Measurements from ENCODE around the gene HECW1.
"Not testable (repeated sequence)": the region's sequence is repeated elsewhere in the genome, so short reads cannot be mapped to it uniquely, and the experiment has no call there.

Gene HECW1

DNA sequence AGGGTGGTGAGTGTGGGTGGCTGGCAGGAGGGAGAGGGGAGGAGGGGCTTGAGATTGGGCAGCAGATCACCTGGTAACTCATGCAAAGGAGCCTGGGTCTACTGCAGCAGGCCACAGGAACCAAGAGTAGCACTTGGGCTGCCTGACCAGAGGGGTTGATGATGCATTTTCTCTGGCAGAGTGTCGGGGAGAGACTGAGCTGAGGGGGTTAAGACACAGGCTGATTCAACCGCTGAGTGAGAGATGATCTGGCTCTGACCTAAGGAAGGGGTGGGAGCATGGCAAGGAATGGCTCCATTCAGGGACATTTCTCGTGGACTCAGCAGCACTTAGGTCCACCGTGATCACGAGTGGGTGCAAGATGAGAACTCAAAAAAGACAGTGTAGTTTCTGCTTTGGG lies 355.0 kb downstream of the HECW1 start:
- DNase-seq (ENCODE audit: low read depth in 2 of 2) = no peak

DNA sequence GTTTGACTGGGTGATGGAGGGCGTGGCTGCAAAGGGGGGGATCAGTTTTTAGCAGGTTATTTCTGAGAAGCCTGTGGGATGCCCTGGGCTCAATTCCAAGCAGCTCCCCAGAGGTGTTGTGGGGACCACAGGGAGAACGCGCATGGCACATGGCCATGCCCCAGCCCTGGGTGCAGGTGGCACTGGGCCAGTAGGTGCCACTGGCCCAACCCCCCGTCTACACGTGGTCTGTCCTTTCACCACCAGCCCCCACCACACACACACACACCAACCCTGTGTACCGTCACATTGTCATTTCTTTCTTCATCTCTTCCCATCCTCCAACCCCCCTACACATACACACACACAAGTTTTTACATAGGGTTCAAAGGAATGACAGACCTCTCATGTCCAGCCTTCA lies 355.4 kb downstream of the HECW1 start:
- DNase-seq (ENCODE audit: low read depth in 2 of 2) = no peak

DNA sequence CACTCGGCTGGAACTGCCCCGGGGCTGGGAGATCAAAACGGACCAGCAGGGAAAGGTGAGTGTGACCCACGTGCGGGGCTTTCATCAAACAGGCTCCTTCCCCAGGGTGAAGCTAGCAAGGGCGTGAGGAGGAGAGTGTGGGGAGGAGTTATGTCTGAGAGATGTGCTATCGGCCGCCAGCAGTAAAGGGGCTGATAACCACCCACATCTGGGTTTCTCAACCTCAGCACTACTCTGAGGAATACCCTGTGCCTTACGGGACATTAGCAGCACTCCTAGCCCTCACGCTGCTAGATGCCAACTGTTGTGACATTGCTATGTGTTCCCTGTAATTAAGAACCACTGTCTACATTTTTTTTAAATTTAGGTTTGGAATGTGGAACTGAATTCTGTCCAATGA lies 356.6 kb downstream of the HECW1 start:
- DNase-seq (ENCODE audit: low read depth in 2 of 2) = no peak

DNA sequence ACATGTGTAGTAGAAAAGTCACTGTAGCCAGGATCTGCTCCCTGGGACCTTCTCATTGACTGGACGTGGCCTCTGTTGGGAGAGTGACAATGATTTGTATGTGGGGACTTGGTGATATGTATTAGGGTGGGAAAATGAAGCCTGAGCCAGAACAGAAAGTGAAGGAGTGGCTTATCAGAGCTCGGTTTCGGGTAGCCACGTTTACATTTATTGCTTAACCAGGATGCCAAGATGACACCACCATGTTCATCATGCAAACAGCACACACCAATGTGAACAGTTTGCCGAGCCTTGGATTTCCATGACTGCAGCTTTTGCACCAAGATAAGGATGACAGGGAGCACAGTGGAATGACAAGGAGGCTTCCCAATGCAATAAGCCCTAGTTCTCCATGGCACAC lies 357.7 kb downstream of the HECW1 start:
- DNase-seq (ENCODE audit: low read depth in 2 of 2) = no peak

DNA sequence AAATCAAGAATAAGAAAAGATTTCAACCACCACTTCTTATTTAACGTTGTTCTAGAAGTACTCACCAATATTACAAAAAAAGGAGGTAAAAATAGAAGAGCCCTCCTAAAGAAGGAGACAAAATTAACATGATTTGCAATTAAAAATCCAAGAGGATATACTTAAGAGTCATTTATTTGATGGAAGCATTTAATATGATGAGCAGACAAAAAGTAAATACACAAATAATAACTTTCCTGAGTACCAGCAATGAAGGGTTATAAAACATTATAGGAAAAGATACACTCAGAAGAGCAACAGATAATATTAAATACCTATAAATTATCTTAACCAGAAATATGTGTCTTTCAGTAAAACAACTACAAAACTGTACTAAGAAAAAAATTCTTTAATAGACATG lies 363.5 kb downstream of the HECW1 start:
- no peak for DNase-seq (ENCODE audit: low read depth in 2 of 2)

DNA sequence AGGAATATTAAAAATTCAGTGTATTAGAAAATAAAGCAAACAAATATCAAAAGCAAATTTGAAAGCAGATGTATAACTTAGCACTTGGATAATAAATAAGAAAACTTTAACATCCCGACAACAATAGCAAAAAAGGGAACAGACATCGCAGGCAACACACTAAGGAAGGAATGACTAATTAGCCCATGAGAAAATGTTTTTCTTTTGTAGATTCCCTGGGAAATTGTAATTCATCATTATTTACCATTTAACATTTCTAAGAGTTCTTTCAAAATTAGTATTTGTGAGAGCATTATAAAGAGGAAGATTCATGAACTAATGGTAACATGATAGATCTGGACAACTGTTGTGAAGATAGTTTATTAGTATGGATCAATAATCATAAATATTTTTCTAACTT lies 364.4 kb downstream of the HECW1 start:
- no peak for DNase-seq (ENCODE audit: low read depth in 2 of 2)

DNA sequence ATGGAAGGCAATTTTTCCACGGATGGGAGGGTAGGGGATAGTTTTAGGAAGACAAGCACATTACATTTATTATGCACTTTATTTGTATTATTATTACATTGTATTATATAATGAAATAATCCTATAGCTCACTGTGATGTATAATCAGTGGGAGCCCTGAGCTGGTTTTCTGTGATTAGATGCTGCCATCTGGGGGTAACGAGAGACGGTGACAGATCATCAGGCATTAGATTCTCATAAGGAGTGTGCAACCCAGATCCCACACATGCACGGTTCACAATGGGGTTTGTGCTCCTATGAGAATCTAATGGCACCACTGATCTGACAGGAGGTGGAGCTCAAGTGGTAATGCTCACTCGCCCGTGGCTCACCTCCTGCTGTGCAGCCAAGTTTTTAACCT lies 366.6 kb downstream of the HECW1 start:
- no peak for DNase-seq (ENCODE audit: low read depth in 2 of 2)

DNA sequence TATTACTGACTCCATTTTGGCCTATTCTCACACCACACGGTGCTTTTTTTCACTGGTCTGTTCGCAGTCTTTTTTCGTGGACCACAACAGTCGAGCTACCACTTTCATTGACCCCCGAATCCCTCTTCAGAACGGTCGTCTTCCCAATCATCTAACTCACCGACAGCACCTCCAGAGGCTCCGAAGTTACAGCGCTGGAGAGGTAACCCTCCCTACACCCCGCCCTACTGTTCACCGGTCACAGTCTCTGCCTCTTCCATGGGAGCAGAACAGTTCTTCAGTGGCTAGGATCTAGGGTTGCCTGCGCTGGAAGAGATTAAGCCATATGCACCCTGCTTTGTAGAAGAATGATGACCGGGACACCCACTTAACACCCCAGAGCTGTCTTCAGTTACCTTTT lies 367.1 kb downstream of the HECW1 start:
- DNase-seq (ENCODE audit: low read depth in 2 of 2) = no peak

DNA sequence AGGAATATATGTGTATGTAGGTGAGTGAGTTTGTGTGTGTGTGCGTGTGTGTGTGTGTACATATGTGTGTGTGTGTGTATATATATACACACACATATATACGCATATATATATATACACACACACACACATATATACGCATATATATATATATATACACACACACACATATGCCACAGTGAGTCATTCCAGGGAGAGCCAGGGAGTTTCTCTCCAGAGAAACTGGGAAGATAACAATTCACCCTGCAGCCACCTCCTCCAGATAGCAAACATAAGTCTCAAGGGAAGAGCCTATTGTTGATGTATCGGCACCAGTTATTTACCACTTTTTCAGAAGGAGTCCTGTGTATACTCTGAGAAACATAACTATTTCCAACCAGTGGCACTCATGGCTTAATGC lies 368.1 kb downstream of the HECW1 start:
- DNase-seq (ENCODE audit: low read depth in 2 of 2) = no peak

DNA sequence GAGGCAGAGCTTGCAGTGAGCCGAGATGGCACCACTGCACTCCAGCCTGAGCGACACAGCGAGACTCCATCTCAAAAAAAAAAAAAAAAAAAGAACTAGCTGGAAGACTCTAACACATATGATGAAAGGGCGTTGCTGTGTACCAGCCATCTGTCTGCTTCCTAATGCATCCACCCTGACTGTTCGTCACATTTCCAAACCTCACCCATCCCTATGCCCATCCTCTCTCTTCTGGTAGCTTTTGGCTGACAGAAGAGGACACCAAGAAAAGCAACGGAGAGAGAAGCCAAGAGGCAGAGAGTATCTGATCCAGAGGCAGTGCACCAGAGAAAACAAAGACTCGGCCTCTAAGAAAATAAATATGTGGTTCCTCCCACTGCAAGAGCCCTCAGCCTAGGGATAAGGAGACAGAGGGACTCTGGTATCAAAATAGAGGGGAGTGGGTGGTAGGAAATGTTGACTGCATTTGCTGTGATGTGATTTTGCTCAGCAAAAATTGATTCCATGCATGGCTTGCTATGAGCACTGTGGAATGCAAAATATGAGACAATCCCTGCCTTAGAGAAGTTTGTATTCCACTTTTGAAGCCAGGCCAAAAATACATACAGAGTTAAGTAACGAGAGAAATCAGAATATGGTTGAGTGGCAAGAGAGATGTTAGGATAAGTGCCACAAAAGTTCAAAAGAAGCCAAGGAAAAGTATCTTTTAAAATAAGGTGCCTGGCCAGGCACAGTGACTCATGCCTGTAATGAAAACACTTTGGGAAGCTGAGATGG lies 369.6 kb downstream of the HECW1 start:
- DNase-seq (ENCODE audit: low read depth in 2 of 2) = no peak

DNA sequence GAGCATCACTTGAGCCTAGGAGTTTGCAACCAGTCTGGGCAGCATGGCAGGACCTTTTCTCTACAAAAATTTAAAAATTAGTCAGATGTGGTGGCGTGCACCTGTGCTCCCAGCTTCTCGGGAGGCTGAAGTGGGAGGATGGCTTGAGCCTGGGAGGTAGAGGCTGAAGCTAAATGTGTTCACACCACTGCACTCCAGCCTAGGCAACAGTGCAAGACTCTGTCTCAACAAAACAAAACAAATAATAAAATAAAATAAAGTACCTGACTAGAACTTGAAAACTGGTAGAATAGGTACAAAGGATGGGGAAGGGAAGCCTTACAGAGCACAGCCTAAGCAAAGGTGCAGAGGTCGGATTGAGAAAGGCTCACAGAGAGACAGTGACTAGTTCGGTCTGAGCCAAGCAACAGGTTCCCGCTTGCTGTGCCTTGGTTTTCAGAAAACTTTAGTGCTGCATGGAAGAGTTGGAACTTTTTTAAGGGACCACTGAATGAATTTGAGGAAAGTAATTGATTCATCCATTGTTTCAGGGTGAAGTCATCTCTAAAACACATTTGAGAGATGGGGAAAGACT lies 370.3 kb downstream of the HECW1 start:
- DNase-seq (ENCODE audit: low read depth in 2 of 2) = no peak

DNA sequence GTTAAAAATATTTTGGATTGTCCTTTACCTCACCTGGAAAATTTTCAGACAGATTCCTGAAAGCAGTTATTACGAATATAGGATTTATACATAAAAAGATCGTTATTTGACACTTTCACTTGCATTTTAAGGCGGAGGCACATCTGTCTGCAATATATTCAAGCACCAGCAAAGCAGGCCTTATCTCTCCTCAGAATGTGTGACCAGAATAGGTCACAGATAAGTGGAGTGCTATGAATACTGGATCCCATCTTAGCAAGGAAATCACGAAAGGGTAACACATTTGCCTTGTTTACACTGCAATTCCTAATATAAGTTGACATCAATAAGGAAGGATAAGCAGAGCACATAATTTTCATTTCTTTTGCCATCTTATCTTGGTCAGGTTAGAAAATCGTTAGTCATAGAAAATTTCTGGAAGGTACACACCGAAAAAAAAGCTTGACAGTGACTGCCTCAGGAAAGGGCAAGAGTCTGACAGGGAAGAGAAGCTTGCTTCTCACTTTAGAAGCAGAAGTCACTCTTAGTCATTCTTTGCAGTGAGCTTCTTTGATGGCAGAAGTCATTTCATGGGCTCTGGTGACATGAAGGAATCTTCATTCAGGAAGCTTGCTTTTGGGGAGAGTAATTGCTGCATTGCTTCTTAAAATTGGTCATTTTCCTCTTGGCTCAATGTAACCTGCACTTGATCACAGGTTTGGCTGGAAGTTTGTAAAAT lies 372.4 kb downstream of the HECW1 start:
- no peak for DNase-seq (ENCODE audit: low read depth in 2 of 2)

DNA sequence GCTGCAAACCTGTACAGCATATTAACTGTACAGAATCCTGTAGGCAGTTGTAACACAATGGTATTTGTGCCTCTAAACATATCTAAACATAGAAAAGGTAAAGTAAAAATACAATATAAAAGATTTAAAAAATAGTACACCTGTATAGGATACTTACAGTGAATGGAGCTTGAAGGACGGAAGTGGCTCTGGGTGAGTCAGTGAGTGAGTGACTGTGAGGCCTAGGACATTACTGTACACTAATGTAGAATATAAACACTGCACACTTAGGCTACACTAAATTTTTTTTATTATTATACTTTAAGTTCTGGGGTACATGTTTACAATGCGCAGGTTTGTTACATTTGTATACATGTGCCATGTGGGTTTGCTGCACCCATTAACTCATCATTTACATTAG lies 373.1 kb downstream of the HECW1 start:
- no peak for DNase-seq (ENCODE audit: low read depth in 2 of 2)

DNA sequence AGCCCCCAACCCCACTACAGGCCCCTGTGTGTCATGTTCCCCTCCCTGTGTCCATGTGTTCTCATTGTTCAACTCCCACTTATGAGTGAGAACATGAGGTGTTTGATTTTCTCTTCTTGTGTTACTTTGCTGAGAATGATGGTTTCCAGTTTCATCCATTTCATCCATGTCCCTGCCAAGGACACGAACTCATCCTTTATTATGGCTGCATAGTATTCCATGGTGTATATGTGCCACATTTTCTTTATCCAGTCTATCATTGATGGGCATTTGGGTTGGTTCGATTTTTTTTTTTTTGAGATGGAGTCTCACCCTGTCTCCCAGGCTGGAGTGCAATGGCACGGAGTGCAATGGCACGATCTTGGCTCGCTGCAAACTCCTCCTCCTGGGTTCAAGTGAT lies 373.6 kb downstream of the HECW1 start:
- DNase-seq (ENCODE audit: low read depth in 2 of 2) = not testable (repeated sequence)

DNA sequence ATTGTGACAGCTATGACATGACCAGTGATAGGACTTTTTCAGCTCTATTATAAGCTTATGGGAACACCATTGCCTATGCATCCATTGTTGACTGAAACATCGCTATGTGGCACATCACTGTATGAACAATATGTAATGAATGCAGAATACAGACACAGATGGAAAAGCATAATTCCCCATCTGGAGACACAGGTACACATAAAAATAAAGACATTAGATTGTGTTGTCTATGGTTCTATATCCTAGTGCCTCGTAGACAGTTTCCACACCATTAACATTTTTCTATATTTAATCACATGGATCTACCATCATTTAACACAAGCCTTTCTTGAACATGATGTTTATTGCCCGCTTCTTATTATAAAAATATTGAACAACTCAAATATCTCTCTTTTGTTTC lies 374.2 kb downstream of the HECW1 start:
- no peak for DNase-seq (ENCODE audit: low read depth in 2 of 2)

DNA sequence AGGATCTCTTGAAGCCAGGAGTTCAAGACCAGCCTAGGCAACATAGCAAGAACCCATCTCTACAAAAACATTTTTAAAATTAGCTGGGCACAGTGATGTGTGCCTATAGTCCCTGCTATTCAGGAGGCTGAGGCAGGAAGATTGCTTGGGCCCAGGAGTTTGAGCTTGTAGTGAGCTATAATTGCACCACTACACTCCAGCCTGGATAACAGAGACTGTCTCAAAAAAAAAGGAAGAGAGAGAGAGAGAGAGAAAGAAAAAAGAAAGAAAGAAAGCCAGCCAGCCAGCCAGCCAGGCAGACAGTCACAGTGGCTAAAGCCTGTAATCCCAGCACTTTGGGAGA lies 375.3 kb downstream of the HECW1 start:
- DNase-seq (ENCODE audit: low read depth in 2 of 2) = no peak

DNA sequence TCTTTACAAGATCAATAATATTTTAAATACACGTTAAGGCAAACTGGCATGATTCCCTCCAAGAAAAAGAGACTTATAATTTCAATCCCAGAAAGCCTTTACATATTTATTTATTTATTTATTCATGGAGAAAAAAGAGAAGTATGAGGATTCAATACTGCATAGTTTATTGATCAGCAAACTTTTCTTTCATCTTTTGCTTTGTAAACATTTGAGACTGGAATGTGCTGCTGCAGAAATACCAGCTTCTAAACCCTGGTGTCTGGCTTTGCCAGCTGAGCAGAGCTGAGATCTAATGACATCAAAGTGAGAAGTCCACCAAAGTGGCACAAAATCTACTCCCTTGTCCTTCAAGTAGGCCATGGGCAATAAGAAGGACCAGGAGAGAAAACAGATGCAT lies 376.8 kb downstream of the HECW1 start:
- DNase-seq (ENCODE audit: low read depth in 2 of 2) = no peak

DNA sequence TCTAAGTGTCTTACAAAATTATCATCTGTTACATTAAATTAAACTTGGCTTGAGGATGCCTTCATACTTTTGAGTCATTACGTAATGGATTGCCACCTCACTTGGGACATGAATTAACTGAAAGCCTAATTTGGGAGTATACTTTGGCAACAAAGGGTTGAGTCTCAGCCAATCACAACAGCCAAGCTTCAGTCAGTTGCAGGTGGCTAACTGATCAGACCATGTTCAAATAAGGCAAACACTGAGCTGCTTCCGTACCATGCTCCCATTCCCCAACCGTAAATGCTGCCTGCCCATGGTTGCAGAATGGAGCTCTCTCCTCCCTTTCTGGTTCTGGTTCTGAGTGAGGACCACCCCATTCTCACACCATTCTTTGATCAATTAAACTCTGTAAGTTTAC lies 377.6 kb downstream of the HECW1 start:
- DNase-seq (ENCODE audit: low read depth in 2 of 2) = no peak

DNA sequence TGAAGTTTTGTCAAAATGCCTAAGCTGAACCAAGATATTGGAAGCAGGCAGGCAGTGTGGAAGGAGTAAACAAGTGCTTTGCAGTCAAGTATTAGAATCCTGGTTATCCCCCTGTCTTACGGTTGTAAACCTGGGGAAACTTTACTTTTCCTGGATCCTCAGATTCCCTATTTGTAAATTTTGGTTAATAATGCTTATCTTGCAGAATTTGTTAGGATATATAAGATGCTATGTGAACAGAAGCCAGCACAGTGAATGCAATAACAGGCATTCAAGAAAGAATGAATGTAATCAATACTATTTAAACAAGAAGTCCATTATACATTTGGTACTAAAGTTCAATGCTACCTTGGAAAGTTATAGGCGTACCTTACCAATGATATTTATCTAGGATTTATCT lies 378.7 kb downstream of the HECW1 start:
- no peak for DNase-seq (ENCODE audit: low read depth in 2 of 2)

DNA sequence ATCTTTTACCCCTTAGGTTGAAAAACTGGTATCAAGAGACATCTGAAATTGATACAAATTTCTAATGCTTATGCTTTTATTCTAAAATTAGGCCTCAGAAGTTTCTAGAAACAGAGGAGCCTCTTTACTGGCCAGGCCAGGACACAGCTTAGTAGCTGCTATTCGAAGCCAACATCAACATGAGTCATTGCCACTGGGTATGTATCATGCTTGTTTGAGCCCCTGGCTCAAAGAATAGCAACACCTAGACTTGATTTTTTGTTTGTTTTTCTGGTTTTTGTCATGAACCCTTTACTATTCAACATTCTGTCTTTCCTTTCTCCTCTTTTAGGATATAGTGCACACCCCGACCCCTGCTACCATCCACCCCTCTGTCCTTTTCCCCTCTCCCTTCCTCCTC lies 379.5 kb downstream of the HECW1 start:
- DNase-seq (ENCODE audit: low read depth in 2 of 2) = no peak

DNA sequence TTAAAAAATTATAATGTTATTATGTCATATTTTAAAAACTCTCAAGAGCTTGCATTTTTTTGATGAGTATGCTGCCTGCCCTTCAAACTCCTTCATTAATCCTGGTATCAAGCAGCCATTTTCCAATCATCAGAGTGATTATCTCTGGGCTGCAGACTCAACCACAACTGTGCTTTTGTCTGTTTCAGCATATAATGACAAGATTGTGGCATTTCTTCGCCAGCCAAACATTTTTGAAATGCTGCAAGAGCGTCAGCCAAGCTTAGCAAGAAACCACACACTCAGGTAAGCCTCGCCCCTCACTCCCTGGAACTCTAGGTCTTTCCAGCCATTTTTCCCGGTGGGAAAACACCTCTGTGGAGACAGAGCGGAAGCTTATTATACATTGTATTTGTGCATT lies 380.4 kb downstream of the HECW1 start:
- no peak for DNase-seq (ENCODE audit: low read depth in 2 of 2)

DNA sequence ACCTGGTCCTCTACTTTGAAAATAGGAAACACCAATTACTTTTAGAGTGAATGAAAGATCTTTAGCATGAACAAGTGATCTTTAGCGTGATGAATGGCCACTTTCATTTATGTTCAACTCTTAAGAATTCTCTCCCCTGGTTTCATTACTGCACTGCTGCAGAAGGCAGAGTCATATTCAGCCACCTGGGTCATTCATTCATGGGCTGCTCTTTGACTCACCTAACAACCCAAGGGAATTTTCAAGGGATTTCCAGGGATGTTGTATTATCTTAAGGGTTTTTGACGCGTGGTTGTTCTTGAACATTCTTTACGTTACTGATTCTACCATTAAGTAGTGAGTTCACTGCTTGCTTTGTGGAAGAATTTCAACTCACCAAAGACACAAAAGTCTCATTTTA lies 383.1 kb downstream of the HECW1 start:
- no peak for DNase-seq (ENCODE audit: low read depth in 2 of 2)

DNA sequence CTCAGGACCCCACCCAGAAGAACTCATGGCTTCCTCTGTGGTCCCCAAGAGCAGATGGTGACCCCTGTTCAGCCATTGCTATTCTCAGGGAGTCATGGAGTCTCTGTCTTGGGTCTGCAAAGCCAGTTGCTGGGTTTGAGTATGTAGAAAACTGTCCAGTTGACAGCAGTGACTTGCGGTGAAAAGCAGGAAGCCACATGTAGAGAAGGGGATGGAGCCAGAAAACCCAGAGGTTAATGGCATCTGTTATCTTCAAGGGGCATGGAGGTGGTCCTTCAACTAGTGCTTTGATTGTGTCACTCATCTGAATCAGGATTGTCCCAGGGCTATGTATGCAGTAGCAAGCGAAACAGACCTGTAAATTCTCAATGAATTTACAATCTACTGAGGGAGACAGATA lies 384.1 kb downstream of the HECW1 start:
- no peak for DNase-seq (ENCODE audit: low read depth in 2 of 2)

All from stimulated activated CD8-positive, alpha-beta memory T cell treated with anti-CD3 and anti-CD28 coated beads, Interleukin-2, amount 100 ng/mL, for 1 hour (primary cell).